Gastroesophageal sphincter (tissue), 4 donors: ENCODE data around the gene EIF5AL1. TPM values are rescaled to one million over a fixed set of nuclear protein-coding genes. Genes with fewer than 3 reads are reported as not detected.
A peak's percentile ranks its signal among the peaks of the same experiment; 100 is the strongest.

Experiments used
- ATAC-seq: fragments of 150-250 bp; one replicate; pipeline ENCODE4 v1.9.1; 2016; ENCODE audit warnings: mild to moderate bottlenecking, moderate library complexity
- H3K27ac ChIP-seq, 4 donors: fragments of 200-600 bp; sonication (generic) in 3 of 4; 1 replicate in 3 of 4; 2 replicates in 1 of 4; pipeline ENCODE4 v1.5.1; 2016 to 2019
- H3K27me3 ChIP-seq: fragments of 200-600 bp; sonication (generic); one replicate; pipeline ENCODE4 v1.5.1; 2019
- H3K36me3 ChIP-seq, 2 donors: fragments of 200-600 bp; sonication (generic); one replicate each; pipeline ENCODE4 v1.5.1; 2019; ENCODE audit warnings: control low read depth in 1 of 2
- H3K4me1 ChIP-seq, 3 donors: fragments of 200-600 bp; sonication (generic); 1 replicate in 2 of 3; 2 replicates in 1 of 3; pipeline ENCODE4 v1.5.1; 2016 to 2019; ENCODE audit warnings: control low read depth in 2 of 3
- H3K4me3 ChIP-seq, 2 donors: fragments of 200-600 bp; sonication (generic); one replicate each; pipeline ENCODE4 v1.5.1; 2019; ENCODE audit warnings: mild to moderate bottlenecking in 1 of 2, moderate library complexity in 1 of 2
- H3K9me3 ChIP-seq, 3 donors: fragments of 200-600 bp; sonication (generic); one replicate each; pipeline ENCODE4 v1.5.1; 2017 to 2019; ENCODE audit warnings: control low read depth in 2 of 3
- CTCF ChIP-seq, 4 experiments: fragments of 200-600 bp in 2 of 4; fragments of 450-650 bp in 2 of 4; sonication (generic) in 1 of 4; IDR thresholded peaks; one replicate each; pipeline ENCODE4 v1.5.1; 2017 to 2019; ENCODE audit warnings: antibody characterized with exemption in 4 of 4, mild to moderate bottlenecking in 2 of 4, moderate library complexity in 2 of 4
- EP300 ChIP-seq: sonication (generic); formaldehyde crosslinking; IDR thresholded peaks from one replicate; pipeline ENCODE4 v1.6.1; 2017; ENCODE audit warnings: antibody characterized with exemption, mild to moderate bottlenecking
- POLR2A ChIP-seq, 2 donors: fragments of 450-650 bp; IDR thresholded peaks; one replicate each; pipeline ENCODE4 v1.6.1; 2017; ENCODE audit warnings: antibody characterized with exemption in 2 of 2, mild to moderate bottlenecking in 2 of 2, moderate library complexity in 1 of 2
- POLR2AphosphoS5 ChIP-seq: sonication (generic); formaldehyde crosslinking; IDR thresholded peaks from one replicate; pipeline ENCODE4 v1.6.1; 2017; ENCODE audit warnings: antibody characterized with exemption
- WGBS, 2 donors: methylation state at CpG; one replicate each; pipeline ENCODE4 v1.1.5; 2018; ENCODE audit warnings: low coverage in 1 of 2; 5-methylcytosine and 5-hydroxymethylcytosine counted together
- total RNA-seq, 4 donors: library from RNA; depleted of rRNA; stranded (reverse); fragments of >200 nt; gene quantifications; one replicate each; pipeline ENCODE4 v1.1.0, GENCODE V29; 2016

EIF5AL1 gene
- total RNA-seq, 4 donors from 2014 or later: 0.16 to 0.35 (median 0.23) TPM

- 100% methylated on average over 1 of the region's 1 CpG for WGBS, 2 donors
- Histone ChIP-seq H3K27me3 (no peaks in the 10 kb centered on the region), H3K36me3 (no peaks in the 10 kb centered on the region), H3K27ac (peak overlapping the region in 1 of 4 donors; percentile 20), H3K4me3 (no peak overlapping the region), H3K9me3 (no peaks in the 10 kb centered on the region), H3K4me1 (peaks cover 0 to 4% (median 0%) of the 10 kb centered on the region in 3 donors)
- no peak for TF ChIP-seq POLR2AphosphoS5
- no peak for TF ChIP-seq POLR2A (IDR thresholded peaks at IDR 0.05)
- TF ChIP-seq EP300: no peak
- ATAC-seq: no peak
Observed at GRCh38 chr10:79482304-79482703, 30.0 kb upstream of the EIF5AL1 start.

- H3K9me3 ChIP-seq: no peaks in the 10 kb centered on the region
- H3K36me3 ChIP-seq: no peaks in the 10 kb centered on the region
- no peak for TF ChIP-seq CTCF (IDR thresholded peaks at IDR 0.05)
- no peak for TF ChIP-seq POLR2AphosphoS5
- TF ChIP-seq EP300: no peak
- no peak for TF ChIP-seq POLR2A (IDR thresholded peaks at IDR 0.05)
- ATAC-seq: no peak
- H3K27ac ChIP-seq: peak overlapping the region in 2 of 4 donors; percentile 6 to 20
- H3K27me3 ChIP-seq: no peaks in the 10 kb centered on the region
- peaks cover 0 to 8% (median 0%) of the 10 kb centered on the region in 3 donors for H3K4me1 ChIP-seq
- 31 to 52% methylated on average over 3 to 4 of the region's 4 CpGs for WGBS, 2 donors
- no peak overlapping the region for H3K4me3 ChIP-seq
Observed at GRCh38 chr10:79482741-79483140, 29.6 kb upstream of the EIF5AL1 start.

GRCh38 chr10:79483299-79483698 is 29.0 kb upstream of the EIF5AL1 start:
- TF ChIP-seq POLR2AphosphoS5 (no peak), CTCF (IDR thresholded peaks at IDR 0.05) (no peak), EP300 (no peak), POLR2A (IDR thresholded peaks at IDR 0.05) (no peak)
- no peaks in the 10 kb centered on the region for H3K36me3 ChIP-seq
- peak overlapping the region in 2 of 4 donors; percentile 53 for H3K27ac ChIP-seq
- peaks cover 0 to 14% (median 5%) of the 10 kb centered on the region in 3 donors for H3K4me1 ChIP-seq
- ATAC-seq: no peak
- no peaks in the 10 kb centered on the region for H3K9me3 ChIP-seq
- WGBS, 2 donors: 65 to 67% methylated on average over 3 of the region's 3 CpGs
- H3K27me3 ChIP-seq: no peaks in the 10 kb centered on the region
- H3K4me3 ChIP-seq: no peak overlapping the region

GRCh38 chr10:79483948-79484347 is 28.4 kb upstream of the EIF5AL1 start:
- Histone ChIP-seq H3K4me3 (no peak overlapping the region), H3K9me3 (no peaks in the 10 kb centered on the region), H3K4me1 (peaks cover 0 to 20% (median 9%) of the 10 kb centered on the region in 3 donors), H3K27me3 (no peaks in the 10 kb centered on the region), H3K27ac (peak overlapping the region in 3 of 4 donors; percentile 53 to 55 (median 53)), H3K36me3 (no peaks in the 10 kb centered on the region)
- peak; percentile 17 for ATAC-seq
- TF ChIP-seq EP300: no peak
- WGBS, 2 donors: 43% methylated on average over 1 of the region's 2 CpGs; no CpG with 5 or more reads in 1 of the 2 donors

GRCh38 chr10:79484476-79484875 is 27.9 kb upstream of the EIF5AL1 start:
- no peak overlapping the region for H3K4me3 ChIP-seq
- no peaks in the 10 kb centered on the region for H3K9me3 ChIP-seq
- ATAC-seq: no peak
- TF ChIP-seq POLR2AphosphoS5 (no peak), EP300 (no peak)
- no peaks in the 10 kb centered on the region for H3K36me3 ChIP-seq
- H3K27me3 ChIP-seq: no peaks in the 10 kb centered on the region
- WGBS, 2 donors: 73 to 90% methylated on average over 5 to 6 of the region's 6 CpGs
- H3K27ac ChIP-seq: peak overlapping the region in 3 of 4 donors; percentile 53 to 55 (median 53)
- peaks cover 0 to 23% (median 9%) of the 10 kb centered on the region in 3 donors for H3K4me1 ChIP-seq

GRCh38 chr10:79487296-79488194 is 24.8 kb upstream of the EIF5AL1 start:
- no peak for TF ChIP-seq POLR2A (IDR thresholded peaks at IDR 0.05)
- TF ChIP-seq CTCF (IDR thresholded peaks at IDR 0.05): peak in 3 of 4 experiments; percentile 43 to 73 (median 69)
- H3K27me3 ChIP-seq: no peaks in the 10 kb centered on the region
- H3K4me1 ChIP-seq: peaks cover 0 to 33% (median 9%) of the 10 kb centered on the region in 3 donors
- peak; percentile 46 for ATAC-seq
- no peaks in the 10 kb centered on the region for H3K36me3 ChIP-seq
- WGBS, 2 donors: 60% methylated on average over 3 of the region's 10 CpGs
- H3K9me3 ChIP-seq: no peaks in the 10 kb centered on the region
- H3K4me3 ChIP-seq: no peak overlapping the region
- peak overlapping the region; percentile 35 to 76 (median 74) for H3K27ac ChIP-seq
